Measurements from ENCODE around the gene CFAP299. TPM values are rescaled to one million over a fixed set of nuclear protein-coding genes. Genes with fewer than 3 reads are reported as not detected.
A peak's percentile ranks its signal among the peaks of the same experiment; 100 is the strongest.
"Not testable (repeated sequence)": the region's sequence is repeated elsewhere in the genome, so short reads cannot be mapped to it uniquely, and the experiment has no call there.

Gene CFAP299
- total RNA-seq, 1 donor from 2014 or later = 0.25 TPM

- DNase-seq (ENCODE audit: low read depth) = peak; percentile 47
These were observed 377.9 kb downstream of the CFAP299 start for GRCh38 chr4:80713409-80713808.

- no peak for DNase-seq (ENCODE audit: low read depth)
These were observed 381.7 kb downstream of the CFAP299 start for GRCh38 chr4:80717204-80717603.

DNA sequence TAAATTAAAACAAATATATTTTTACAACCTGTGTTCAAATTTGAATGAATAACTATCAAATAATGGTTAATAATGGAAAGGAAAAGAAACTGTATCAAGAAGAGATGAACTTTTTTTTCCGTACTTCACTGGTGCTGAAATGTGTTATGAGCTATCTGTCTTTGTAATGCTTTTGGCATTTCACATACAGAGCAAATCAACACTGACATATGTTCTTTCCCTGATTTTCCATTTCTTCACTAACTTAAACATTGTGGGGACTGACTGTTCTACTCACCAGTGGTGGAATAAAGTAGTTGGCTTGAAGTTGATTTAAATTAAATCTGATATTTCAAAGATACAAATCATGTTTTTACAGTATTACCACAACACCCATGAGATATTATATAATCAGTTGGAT is 390.9 kb downstream of the CFAP299 start:
- DNase-seq (ENCODE audit: low read depth) = no peak

DNA sequence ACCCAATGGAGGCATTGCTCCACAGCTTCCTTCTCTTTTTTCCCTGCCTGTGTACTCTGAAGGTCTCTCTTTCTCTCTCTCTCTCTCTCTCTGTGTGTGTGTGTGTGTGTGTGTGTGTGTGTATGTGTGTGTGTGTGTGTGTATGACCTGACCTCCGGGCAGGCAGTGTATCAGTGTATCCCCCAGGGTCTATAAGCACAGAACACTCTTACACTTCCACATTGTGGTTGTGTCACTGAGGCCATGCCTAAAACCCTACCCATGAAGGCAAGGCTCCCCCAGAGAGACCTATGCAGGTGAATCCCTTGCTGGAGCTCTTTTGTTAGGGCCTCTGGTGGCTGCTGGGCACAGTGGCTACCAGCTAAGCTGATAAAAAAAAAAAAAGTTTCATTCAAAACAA is 394.6 kb downstream of the CFAP299 start:
- no peak for DNase-seq (ENCODE audit: low read depth)

DNA sequence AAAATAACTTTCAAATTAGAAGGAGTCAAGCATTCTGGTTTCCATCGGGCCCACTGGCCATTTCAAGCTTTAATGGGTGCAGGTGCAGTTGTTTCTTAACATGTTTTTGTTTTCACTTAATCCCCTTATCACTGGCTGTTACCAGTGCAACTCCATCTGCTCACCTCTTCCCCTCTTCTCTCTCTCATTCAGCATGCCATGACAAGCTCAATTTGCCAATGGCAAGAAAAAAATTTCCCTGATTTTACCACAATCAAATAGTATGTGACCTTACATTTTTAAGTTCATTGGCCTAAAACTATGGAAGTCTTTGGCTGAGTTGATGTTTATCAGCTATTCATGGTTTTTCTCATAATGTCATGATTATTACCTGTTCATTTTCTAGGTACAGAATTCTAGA is 395.9 kb downstream of the CFAP299 start:
- DNase-seq (ENCODE audit: low read depth) = peak; percentile 1

DNA sequence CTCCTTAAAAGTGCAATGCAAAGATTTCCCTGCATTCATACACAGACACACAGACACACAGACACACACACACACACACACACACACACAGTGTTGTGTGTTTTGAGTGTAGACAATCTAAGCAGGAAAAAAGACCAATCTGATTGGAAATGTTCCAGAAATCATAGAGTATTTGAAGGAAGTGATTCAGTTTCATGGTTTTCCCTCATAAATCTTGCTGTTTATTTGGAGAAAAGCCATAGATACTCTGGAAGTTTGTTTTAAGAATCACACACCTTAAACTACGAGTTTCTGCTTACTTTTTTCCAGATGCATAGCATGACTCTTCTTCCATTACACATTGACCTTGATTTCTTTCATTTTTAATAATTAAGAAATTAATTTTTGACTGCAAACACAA is 396.5 kb downstream of the CFAP299 start:
- DNase-seq (ENCODE audit: low read depth) = peak; percentile 61

- DNase-seq (ENCODE audit: low read depth) = no peak
These were observed 404.8 kb downstream of the CFAP299 start for GRCh38 chr4:80740375-80740774.

GRCh38 chr4:80749558-80749957 is 414.0 kb downstream of the CFAP299 start:
- not testable (repeated sequence) for DNase-seq (ENCODE audit: low read depth)

DNA sequence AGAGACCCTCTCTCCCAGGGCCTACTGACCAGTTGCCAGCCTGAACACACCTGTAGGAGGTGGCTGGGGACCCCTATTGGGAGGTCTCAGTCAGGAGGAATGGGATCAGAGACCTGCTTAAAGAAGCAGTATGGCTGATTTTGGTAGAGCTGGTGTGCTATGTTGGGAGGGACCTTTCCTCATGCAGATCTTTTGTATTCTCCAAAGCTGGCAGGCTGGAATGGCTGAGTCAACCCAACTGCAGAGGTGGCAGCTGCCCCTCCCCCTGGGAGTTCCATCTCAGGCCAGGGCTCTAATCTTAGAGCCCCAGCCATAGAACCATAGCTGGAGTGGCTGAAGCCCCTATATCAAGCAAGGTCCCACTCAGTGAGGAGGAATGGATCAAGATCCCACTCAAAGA is 415.7 kb downstream of the CFAP299 start:
- DNase-seq (ENCODE audit: low read depth) = no peak

GRCh38 chr4:80767944-80768343 is 432.4 kb downstream of the CFAP299 start:
- DNase-seq (ENCODE audit: low read depth) = peak; percentile 51

GRCh38 chr4:80776168-80776567 is 440.6 kb downstream of the CFAP299 start:
- DNase-seq (ENCODE audit: low read depth) = no peak

GRCh38 chr4:80781431-80781830 is 445.9 kb downstream of the CFAP299 start:
- DNase-seq (ENCODE audit: low read depth) = peak; percentile 78

GRCh38 chr4:80787306-80787705 is 451.8 kb downstream of the CFAP299 start:
- DNase-seq (ENCODE audit: low read depth) = no peak

DNA sequence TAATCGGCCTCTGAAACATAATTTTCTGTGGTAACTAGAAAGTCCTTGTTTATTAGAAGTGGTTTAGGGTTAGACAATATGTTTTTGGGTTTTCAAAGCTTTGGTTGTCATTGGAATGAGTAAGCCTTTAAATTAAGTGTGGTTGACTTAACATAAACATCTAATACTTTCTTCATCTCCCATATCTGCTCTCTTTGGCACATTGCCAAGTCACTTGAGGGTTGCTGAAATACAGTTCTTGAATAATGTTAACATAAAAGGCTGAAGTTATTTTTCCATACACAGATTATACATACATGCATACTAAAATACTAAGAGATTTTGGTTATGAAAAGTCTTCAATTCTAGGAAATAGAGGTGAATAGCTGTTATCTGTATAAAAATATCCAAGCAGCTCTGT is 453.3 kb downstream of the CFAP299 start:
- no peak for DNase-seq (ENCODE audit: low read depth)

- no peak for DNase-seq (ENCODE audit: low read depth)
These were observed 454.6 kb downstream of the CFAP299 start for GRCh38 chr4:80790152-80790551.

- not testable (repeated sequence) for DNase-seq (ENCODE audit: low read depth)
These were observed 458.1 kb downstream of the CFAP299 start for GRCh38 chr4:80793660-80794059.

DNA sequence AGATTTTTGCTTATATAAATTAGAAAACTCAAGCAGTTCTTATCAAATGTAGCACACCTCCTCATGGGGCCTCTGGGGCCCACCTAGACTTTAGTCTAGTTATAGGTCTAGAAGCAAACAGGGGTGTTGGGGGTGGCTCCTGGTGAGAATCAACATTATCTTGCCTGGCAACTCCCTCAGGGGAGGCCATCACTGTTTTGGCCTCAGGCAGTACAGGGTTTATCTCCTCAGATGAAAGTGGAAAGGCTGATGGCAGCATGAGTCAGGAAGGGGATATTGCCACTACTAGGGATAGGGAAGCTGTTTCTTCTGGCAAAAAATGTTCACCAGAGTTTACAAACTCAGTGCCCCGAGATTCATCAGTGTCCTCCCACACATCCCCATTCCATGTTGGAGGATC is 462.6 kb downstream of the CFAP299 start:
- no peak for DNase-seq (ENCODE audit: low read depth)

- DNase-seq (ENCODE audit: low read depth) = not testable (repeated sequence)
These were observed 465.2 kb downstream of the CFAP299 start for GRCh38 chr4:80800719-80801118.

- no peak for DNase-seq (ENCODE audit: low read depth)
These were observed 467.8 kb downstream of the CFAP299 start for GRCh38 chr4:80803337-80803736.

GRCh38 chr4:80806472-80806871 is 470.9 kb downstream of the CFAP299 start:
- DNase-seq (ENCODE audit: low read depth) = peak; percentile 14

DNA sequence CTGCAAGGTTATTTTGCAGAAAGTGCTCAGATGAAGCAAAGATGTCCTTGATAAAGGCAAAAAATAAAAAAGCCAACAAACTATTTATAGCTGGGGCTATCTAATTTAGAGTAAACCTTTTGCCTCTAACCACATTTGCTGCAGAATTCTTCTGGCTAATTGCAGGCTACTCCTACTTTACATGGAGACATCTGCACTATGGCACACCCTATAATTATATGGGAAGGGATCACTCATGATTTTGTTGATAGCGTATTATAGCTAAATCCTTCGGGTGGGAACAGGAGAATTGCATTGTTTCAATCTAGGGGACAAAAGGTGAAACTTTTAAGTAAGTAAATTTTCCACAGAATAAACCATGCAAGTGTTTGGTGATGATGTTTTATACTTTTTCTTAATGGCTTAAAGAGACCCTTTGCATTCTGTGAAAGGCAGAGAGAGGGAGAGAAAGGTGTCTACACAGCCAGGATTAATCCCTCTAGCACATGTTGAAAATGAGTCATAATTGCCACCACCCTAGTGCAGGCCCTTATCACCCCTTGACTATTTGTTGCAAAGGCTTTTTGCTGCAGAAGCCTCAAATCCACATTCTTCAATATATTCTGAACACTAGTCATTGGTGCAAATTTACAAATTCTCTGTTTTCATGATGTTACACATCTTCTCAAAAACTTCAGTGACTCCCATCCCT is 473.7 kb downstream of the CFAP299 start:
- DNase-seq (ENCODE audit: low read depth) = no peak

- peak; percentile 20 for DNase-seq (ENCODE audit: low read depth)
These were observed 475.9 kb downstream of the CFAP299 start for GRCh38 chr4:80811406-80811805.

- no peak for DNase-seq (ENCODE audit: low read depth)
These were observed 476.6 kb downstream of the CFAP299 start for GRCh38 chr4:80812145-80812544.

- no peak for DNase-seq (ENCODE audit: low read depth)
These were observed 478.7 kb downstream of the CFAP299 start for GRCh38 chr4:80814266-80814665.

All from renal cortical epithelial cell (primary cell).